Tibial nerve (tissue), 4 donors: ENCODE results near the gene CFAP221. TPM values are rescaled to one million over a fixed set of nuclear protein-coding genes. Genes with fewer than 3 reads are reported as not detected.

ENCODE experiments used
- DNase-seq, 2 donors: peaks; one replicate each; pipeline ENCODE4 v3.0.0-alpha.2; 2019; ENCODE audit warnings: low spot score in 2 of 2
- H3K27ac ChIP-seq, 4 donors: fragments of 200-600 bp; sonication (generic) in 3 of 4; one replicate each; pipeline ENCODE4 v1.5.1; 2017 to 2019; ENCODE audit warnings: mild to moderate bottlenecking in 1 of 4
- H3K27me3 ChIP-seq, 2 donors: fragments of 200-600 bp; sonication (generic) in 1 of 2; one replicate each; pipeline versions ENCODE4 v1.5.1 to v1.6.0; 2017 to 2019
- H3K36me3 ChIP-seq, 3 donors: fragments of 200-600 bp; sonication (generic); one replicate each; pipeline ENCODE4 v1.5.1; 2018 to 2019
- H3K4me1 ChIP-seq, 4 donors: fragments of 200-600 bp; sonication (generic) in 3 of 4; one replicate each; pipeline ENCODE4 v1.5.1; 2017 to 2019
- H3K4me3 ChIP-seq, 4 donors: fragments of 200-600 bp; sonication (generic) in 3 of 4; one replicate each; pipeline ENCODE4 v1.5.1; 2017 to 2019; ENCODE audit warnings: mild to moderate bottlenecking in 1 of 4, moderate library complexity in 1 of 4
- H3K9me3 ChIP-seq, 4 donors: fragments of 200-600 bp; sonication (generic) in 3 of 4; one replicate each; pipeline ENCODE4 v1.5.1; 2017 to 2019
- CTCF ChIP-seq, 5 experiments: fragments of 200-600 bp in 3 of 5; fragments of 450-650 bp in 2 of 5; sonication (generic) in 3 of 5; IDR thresholded peaks; one replicate each; pipeline ENCODE4 v1.5.1; 2016 to 2019; ENCODE audit warnings: antibody characterized with exemption in 5 of 5, mild to moderate bottlenecking in 3 of 5, moderate library complexity in 2 of 5
- EP300 ChIP-seq, 2 donors: sonication (generic); formaldehyde crosslinking; IDR thresholded peaks; one replicate each; pipeline ENCODE4 v1.6.1; 2017; ENCODE audit warnings: antibody characterized with exemption in 2 of 2, mild to moderate bottlenecking in 1 of 2
- POLR2A ChIP-seq, 2 donors: fragments of 450-650 bp; IDR thresholded peaks; one replicate each; pipeline ENCODE4 v1.6.1; 2017; ENCODE audit warnings: antibody characterized with exemption in 2 of 2, mild to moderate bottlenecking in 2 of 2, moderate library complexity in 2 of 2
- WGBS, 2 donors: methylation state at CpG; one replicate each; pipeline ENCODE4 v1.1.5; 2018; 5-methylcytosine and 5-hydroxymethylcytosine counted together
- total RNA-seq, 4 donors: library from RNA; depleted of rRNA; stranded (reverse); fragments of >200 nt; gene quantifications; one replicate each; pipeline ENCODE4 v1.1.0, GENCODE V29; 2016

The CFAP221 gene
- total RNA-seq, 4 donors from 2014 or later = 0.30 to 1.7 (median 0.42) TPM; not detected in 1

GRCh38 chr2:119641562-119642258, 97.5 kb downstream of the CFAP221 start:
- TF ChIP-seq EP300 (IDR thresholded peaks at IDR 0.05) = no peak
- peak; percentile 70 to 88 (median 85) for TF ChIP-seq CTCF (IDR thresholded peaks at IDR 0.05)
- no peak for TF ChIP-seq POLR2A (IDR thresholded peaks at IDR 0.05)

GRCh38 chr2:119644186-119644585, 99.9 kb downstream of the CFAP221 start:
- TF ChIP-seq EP300 (IDR thresholded peaks at IDR 0.05) (no peak), CTCF (IDR thresholded peaks at IDR 0.05) (no peak), POLR2A (IDR thresholded peaks at IDR 0.05) (no peak)
- Histone ChIP-seq H3K27me3 (no peaks in the 10 kb centered on the region), H3K4me1 (peaks cover 0 to 11% (median 0%) of the 10 kb centered on the region in 4 donors), H3K4me3 (no peak overlapping the region), H3K36me3 (no peaks in the 10 kb centered on the region), H3K9me3 (peaks cover 0 to 2% (median 0%) of the 10 kb centered on the region in 4 donors), H3K27ac (no peak overlapping the region)
- DNase-seq = no peak
- WGBS, 2 donors = 78 to 82% methylated on average over 3 of the region's 3 CpGs

More at GRCh38 chr2:119641562-119642258, 97.5 kb downstream of the CFAP221 start:
- Histone ChIP-seq H3K36me3 (no peaks in the 10 kb centered on the region), H3K9me3 (no peaks in the 10 kb centered on the region), H3K4me3 (no peak overlapping the region), H3K4me1 (peaks cover 0 to 15% (median 0%) of the 10 kb centered on the region in 4 donors), H3K27ac (no peak overlapping the region), H3K27me3 (no peaks in the 10 kb centered on the region)
- WGBS, 2 donors = 9% methylated on average over 17 of the region's 17 CpGs
- DNase-seq = peak; percentile 33 to 69

- H3K27ac ChIP-seq = no peak overlapping the region
- H3K4me1 ChIP-seq = peaks cover 0 to 9% (median 0%) of the 10 kb centered on the region in 4 donors
- WGBS, 2 donors = 35 to 38% methylated on average over 3 of the region's 3 CpGs
- TF ChIP-seq EP300 (IDR thresholded peaks at IDR 0.05) (no peak), POLR2A (IDR thresholded peaks at IDR 0.05) (no peak), CTCF (IDR thresholded peaks at IDR 0.05) (no peak)
- no peaks in the 10 kb centered on the region for H3K27me3 ChIP-seq
- DNase-seq = no peak
- H3K36me3 ChIP-seq = no peaks in the 10 kb centered on the region
- no peak overlapping the region for H3K4me3 ChIP-seq
- peaks cover 0 to 7% (median 0%) of the 10 kb centered on the region in 4 donors for H3K9me3 ChIP-seq
These were observed 101.1 kb downstream of the CFAP221 start for GRCh38 chr2:119645173-119645855.

GRCh38 chr2:119646149-119646548, 101.9 kb downstream of the CFAP221 start:
- TF ChIP-seq EP300 (IDR thresholded peaks at IDR 0.05) = no peak
- no peak for TF ChIP-seq POLR2A (IDR thresholded peaks at IDR 0.05)
- TF ChIP-seq CTCF (IDR thresholded peaks at IDR 0.05) = no peak
- H3K4me3 ChIP-seq = no peak overlapping the region
- H3K4me1 ChIP-seq = peaks cover 0 to 9% (median 0%) of the 10 kb centered on the region in 4 donors
- no peak overlapping the region for H3K27ac ChIP-seq
- 83 to 87% methylated on average over 3 of the region's 3 CpGs for WGBS, 2 donors
- peaks cover 0 to 7% (median 0%) of the 10 kb centered on the region in 4 donors for H3K9me3 ChIP-seq
- H3K27me3 ChIP-seq = no peaks in the 10 kb centered on the region
- no peaks in the 10 kb centered on the region for H3K36me3 ChIP-seq
- no peak for DNase-seq
